Left renal pelvis (tissue), 4 donors: Measurements from ENCODE around the gene YPEL1. TPM values are rescaled to one million over a fixed set of nuclear protein-coding genes. Genes with fewer than 3 reads are reported as not detected.
"Not testable (repeated sequence)": the region's sequence is repeated elsewhere in the genome, so short reads cannot be mapped to it uniquely, and the experiment has no call there.

ENCODE experiments used
- DNase-seq, 4 donors: peaks; one replicate each; pipeline ENCODE4 v3.0.0-alpha.2; 2013; ENCODE audit warnings: low read depth in 4 of 4, low spot score in 3 of 4
- polyA plus RNA-seq, 4 donors: library from polyadenylated mRNA; unstranded; fragments of 120-200 nt; gene quantifications; one replicate each; pipeline ENCODE4 v1.2.1, GENCODE V29; 2013; ENCODE audit not compliant: insufficient read length in 4 of 4

YPEL1 gene
- polyA plus RNA-seq, 4 donors: 11.8 to 20.9 (median 17.6) TPM

GRCh38 chr22:21754523-21754922 lies 18.9 kb upstream of the YPEL1 start:
- no peak for DNase-seq

GRCh38 chr22:21753374-21754111 lies 17.9 kb upstream of the YPEL1 start:
- DNase-seq: no peak

DNA sequence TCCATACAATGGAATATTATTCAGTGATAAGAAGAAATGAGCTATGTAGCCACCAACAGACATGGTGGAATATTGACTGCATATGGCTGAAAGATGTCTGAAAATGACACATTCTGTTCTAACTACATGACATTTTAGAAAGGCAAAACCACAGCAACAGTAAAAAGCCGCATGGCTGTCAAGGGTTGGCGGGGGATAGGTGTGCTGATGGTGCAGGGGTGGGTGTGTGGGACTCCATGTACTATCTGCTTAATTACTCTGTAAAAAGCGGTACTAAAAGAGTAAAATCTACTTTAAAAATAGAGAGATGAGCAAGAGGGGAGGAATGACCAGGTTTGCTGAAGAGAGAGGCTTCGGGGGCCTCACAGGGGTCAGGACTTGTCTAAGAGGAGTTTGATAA lies 16.7 kb upstream of the YPEL1 start:
- DNase-seq: no peak

DNA sequence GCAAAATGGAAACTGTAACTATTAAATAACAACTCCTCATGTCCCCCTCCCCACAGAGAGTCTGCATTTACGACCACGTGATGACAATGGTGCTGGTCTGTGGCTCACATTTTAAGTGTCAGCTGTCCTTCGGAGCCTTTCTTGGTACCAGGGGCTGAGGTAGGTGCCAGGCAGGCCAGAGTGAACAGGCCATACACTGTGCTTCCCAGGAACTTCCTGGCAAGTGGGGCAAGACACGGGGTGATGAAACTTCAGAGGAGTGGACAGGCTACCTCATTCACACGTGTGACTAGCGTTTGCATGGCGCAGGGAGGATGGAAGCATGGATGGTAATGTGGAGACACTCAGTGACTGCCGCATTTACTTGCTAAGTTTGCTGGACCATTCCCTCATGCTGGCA lies 10.4 kb upstream of the YPEL1 start:
- no peak for DNase-seq

DNA sequence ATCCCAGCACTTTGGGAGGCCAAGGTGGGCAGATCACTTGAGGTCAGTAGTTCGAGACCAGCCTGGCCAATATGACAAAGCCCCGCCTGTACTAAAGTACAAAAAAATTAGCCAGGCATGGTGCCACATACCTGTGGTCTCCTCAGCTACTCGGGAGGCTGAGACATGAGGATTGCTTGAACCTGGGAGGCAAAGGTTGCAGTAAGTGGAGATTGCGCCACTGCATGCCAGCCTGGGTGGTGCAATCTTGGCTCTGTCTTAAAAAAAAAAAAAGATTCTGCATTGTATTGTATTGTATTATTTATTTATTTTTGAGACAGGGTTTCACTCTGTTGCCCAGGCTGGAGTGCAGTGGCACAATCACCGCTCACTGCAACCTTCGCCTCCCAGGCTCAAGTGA lies 9.3 kb upstream of the YPEL1 start:
- not testable (repeated sequence) for DNase-seq

GRCh38 chr22:21741790-21742189 lies 6.2 kb upstream of the YPEL1 start:
- DNase-seq: no peak

GRCh38 chr22:21741059-21741458 lies 5.5 kb upstream of the YPEL1 start:
- DNase-seq: no peak

DNA sequence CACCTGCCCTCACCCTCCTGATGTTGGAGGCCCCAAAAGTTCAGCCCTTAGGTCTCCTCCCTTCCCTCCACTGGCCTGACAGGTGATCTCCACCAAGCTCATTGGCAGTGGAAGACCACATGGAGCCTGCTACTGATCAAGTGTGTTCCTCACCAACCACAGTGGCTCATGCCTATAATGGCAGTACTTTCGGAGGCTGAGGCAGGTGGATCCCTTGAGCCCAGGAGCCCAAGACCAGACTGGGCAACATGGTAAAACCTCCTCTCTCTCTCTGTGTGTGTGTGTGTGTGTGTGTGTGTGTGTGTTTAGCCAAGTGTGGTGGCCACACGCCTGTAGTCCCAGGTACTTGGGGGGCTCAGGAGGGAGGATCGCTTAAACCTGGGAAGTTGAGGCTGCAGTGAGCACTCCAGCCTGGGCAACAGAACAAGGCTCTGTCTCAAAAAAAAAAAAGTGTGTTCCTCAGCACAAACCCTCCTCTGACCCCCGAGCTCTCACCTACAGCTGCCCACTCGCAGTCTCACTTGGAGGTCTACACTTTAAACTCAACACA lies 4.3 kb upstream of the YPEL1 start:
- no peak for DNase-seq

DNA sequence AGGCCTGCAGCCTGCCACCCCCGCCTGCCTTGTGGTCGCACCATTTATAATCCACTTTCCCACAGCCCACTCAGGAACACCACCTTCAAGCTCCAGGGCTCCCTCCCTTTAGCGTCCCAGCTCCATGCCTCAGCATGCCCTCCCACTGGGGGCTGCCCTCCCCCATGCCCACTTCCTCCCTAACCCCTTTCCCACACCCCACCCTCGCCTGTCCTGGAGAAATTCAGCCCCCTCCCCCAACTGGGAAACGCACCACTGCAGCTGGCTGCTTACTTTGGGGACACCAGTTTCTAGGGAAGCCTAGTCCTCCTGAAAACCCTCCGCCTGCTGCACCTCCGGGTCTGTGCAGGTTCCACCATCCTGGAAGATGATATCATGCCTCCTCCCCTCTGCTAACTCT lies 3.4 kb upstream of the YPEL1 start:
- DNase-seq: no peak

GRCh38 chr22:21738081-21738480 lies 2.5 kb upstream of the YPEL1 start:
- DNase-seq: no peak

DNA sequence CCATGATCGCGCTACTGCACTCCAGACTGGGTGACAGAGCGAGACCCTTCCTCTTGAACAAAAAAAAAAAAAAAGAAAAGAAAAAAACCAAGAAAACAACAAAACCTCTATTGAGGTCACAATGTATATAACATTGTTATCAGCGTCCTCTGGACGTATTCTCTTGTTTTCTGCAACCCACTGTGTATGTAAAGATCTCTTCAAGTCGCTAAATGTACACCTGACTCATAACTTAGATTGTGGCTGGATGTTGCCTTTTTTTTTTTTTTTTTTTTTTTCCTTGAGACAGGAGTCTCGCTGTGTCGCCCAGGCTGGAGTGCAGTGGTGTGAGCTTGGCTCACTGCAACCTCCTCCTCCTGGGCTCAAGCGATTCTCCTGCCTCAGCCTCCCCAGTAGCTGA lies 1.4 kb upstream of the YPEL1 start:
- no peak for DNase-seq

- DNase-seq: no peak
These were observed 569 bp upstream of the YPEL1 start for GRCh38 chr22:21736084-21736642.

- no peak for DNase-seq
These were observed 924 bp downstream of the YPEL1 start for GRCh38 chr22:21734540-21735199.

DNA sequence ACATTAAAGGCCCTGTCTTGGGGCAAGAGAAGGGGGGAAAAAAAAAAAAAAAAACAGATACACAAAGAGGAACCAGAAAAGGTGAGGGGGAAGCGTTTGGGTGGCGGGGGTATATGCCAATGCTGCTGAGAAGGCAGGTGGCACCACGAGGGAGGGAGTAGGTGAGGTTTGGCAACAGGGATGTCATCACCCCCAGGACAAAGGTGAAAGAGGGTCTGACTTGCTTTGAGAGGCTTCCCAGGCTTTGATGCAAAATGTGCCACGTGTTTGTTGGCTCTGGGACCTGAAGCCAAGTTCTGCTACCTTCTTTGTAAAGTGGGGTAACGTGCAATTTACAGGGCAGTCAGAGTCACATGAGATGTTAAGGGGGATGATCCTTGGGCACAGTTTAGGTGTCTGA lies 4.1 kb downstream of the YPEL1 start:
- no peak for DNase-seq

DNA sequence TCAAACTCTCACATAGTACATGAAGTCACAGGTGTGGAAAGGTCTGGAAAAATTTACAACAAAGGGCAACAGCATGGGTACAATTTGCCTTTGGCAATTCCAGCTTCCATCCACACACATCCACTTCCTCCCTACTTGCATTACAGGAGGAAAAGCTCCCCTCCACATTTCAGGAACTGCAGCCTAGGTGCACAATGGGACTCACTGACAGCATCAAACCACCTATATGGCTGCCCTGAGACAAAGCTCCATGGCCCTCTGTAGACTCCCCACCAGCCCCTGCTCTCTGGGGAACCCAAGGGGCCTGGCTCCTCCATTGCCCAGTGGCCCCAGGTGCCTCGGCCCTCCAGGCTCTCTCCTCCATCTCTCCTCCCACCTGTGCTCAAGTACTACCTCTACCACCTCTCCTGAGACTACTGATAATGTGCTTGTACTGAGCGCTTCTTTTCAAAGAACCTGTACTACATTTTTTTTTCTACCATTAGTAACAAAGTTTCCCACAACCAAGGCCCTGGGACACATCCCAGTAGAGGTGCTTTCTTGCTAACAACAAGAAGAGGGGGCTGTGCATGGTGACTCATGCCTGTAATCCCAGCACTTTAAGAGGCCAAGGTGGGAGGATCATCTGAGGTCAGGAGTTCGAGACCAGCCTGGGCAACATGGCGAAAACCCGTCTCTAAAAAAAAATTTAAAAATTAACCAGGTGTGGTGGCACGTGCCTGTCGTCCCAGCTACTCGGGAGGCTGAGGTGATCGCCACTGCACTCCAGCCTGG lies 4.9 kb downstream of the YPEL1 start:
- no peak for DNase-seq

- DNase-seq: not testable (repeated sequence)
These were observed 6.4 kb downstream of the YPEL1 start for GRCh38 chr22:21729184-21729583.

- no peak for DNase-seq
These were observed 7.3 kb downstream of the YPEL1 start for GRCh38 chr22:21728270-21728669.

GRCh38 chr22:21727768-21728167 lies 7.8 kb downstream of the YPEL1 start:
- no peak for DNase-seq

DNA sequence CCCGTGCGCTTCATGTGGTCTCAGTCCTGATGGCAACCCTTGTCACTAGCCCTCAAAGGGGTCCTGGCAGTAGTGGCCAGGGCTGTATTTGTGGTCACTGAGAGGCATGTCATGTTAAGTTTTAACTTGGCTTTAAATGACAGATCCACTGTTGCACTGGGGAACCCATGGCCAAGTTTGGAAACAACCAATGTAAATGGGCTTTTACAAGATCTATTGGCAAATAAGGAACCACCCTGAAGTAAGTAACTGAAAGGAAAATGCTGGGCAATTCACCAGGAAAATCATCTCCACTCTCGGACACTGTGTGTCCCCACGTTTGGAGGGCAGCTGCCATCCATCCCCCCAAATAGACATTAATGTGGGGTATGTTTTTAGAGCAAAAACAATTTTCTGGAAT lies 8.4 kb downstream of the YPEL1 start:
- no peak for DNase-seq

DNA sequence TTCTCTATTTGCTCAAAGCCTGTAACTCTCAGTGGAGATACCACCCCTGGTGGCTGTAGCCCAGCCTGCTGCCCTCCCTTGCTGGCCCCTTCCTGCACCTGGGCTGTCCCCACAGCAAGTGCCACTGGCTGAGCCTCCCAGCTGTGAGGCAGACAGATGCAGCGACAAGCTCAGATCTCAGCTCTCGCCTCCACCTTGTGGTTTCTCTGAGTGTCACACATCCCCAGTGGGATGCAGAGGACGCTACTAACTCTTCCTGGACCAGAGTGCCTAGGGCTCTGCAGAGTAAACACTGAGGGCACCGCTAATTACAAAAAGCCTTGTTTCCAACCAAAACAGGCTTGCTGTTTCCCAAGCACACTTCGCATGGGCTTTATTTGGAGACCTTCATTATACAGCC lies 8.9 kb downstream of the YPEL1 start:
- no peak for DNase-seq
